ENCODE results near the gene TACC2.

DNA sequence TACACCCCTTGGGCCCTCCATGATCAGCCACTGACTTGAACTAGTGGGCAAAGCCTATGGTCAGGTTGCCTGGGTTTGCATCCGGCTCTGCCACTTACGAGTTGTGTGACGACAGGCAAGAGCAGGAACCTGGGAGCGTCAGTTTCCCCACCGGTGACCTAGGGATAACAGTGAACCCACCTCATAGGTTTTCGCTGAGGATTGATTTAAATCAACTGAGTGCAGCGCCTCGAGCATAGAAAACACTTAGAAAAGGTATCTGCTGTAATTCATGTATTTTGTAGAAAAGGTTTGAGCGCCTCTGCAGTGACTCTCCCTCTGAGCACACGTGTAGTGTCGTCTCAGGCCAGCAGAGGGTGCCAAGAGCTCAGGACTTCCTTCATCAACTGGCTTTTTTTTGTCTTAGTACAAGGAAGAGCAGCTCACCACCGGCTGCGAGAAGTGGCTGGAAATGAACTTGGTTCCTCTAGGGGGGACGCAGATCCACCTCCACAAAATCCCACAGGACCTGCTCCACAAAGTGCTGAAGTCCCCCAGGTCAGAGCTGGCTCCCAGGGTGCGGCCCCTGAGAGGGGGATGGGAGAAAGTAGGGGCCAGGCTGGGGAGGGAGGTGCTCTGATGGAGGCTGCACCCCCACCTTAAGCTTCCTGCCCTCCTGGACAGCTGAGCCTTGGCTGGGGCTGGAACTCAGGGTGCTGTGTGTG lies 309.8 kb downstream of the TACC2 start:
- TF ChIP-seq CTCF (IDR thresholded peaks at IDR 0.05) (peak; percentile 70 to 95 (median 92)), POLR2A (IDR thresholded peaks at IDR 0.05) (no peak)
